ENCODE data around the gene ACSL5.

The ACSL5 gene, protein sequence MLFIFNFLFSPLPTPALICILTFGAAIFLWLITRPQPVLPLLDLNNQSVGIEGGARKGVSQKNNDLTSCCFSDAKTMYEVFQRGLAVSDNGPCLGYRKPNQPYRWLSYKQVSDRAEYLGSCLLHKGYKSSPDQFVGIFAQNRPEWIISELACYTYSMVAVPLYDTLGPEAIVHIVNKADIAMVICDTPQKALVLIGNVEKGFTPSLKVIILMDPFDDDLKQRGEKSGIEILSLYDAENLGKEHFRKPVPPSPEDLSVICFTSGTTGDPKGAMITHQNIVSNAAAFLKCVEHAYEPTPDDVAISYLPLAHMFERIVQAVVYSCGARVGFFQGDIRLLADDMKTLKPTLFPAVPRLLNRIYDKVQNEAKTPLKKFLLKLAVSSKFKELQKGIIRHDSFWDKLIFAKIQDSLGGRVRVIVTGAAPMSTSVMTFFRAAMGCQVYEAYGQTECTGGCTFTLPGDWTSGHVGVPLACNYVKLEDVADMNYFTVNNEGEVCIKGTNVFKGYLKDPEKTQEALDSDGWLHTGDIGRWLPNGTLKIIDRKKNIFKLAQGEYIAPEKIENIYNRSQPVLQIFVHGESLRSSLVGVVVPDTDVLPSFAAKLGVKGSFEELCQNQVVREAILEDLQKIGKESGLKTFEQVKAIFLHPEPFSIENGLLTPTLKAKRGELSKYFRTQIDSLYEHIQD

DNA sequence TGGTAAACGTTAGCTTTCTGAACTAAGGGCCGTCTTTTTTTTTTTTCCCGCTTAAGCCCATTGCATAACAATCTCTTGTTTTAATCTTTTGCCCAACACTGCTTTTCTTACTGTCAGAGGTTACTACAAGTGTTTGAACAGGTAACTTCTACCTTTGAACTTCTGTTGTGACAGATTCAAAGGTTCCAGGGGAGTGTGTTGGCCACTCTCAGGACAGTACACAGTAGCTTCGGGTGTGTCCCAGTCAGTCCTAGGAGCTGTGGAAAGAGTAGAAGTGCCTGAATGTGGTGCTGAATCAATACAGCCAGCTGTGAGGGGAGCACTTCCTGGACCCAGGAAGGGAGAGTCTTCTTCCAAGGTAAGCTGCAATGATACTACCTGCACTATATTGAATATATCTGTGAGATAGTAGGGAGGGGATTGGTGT lies at the start of gene ACSL5:
Gene ACSL5, plus strand, starts transcription at position 205 of the 427 bp plus-strand sequence. CDS start 20,831 bp downstream, outside the sequence.
- no peak for DNase-seq

DNA sequence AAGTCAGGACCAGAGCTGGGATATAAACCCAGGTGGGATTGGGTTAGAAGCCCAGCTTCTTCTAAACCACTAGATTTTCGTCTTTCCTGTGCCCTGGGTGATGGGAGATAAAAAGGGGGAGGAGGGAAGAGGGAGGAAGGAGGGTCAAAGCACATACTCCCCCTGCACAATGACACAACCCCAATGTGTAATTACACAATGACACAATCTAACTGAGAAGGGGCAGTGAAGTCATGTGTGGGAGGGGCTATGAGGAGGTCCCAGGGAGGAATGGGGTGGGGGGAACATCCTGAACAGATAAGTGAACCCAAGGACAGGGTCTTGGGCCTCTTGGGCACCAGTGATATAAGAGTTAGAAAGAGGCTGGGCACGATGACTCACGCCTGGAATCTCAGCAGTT lies 46.2 kb upstream of the ACSL5 start:
- no peak for DNase-seq

DNA sequence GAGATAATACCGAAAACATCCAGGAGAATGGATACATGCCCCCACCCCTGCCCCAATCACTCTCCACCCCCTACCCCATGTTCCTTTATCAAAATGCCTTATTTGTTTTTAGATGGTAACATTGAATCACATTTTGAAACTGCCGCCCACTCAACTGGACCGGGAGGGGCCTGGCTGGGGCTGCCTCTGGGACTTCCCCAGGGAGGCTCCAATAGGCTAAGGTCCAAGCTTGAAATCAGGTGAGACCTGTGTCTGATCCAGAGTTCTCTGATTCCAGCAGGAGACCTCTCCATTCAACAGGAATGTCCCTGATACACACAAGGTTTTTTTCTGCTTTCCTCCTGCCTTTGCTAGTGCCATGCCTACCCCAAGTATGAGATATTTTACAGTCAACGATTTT lies 43.8 kb upstream of the ACSL5 start:
- no peak for DNase-seq

DNA sequence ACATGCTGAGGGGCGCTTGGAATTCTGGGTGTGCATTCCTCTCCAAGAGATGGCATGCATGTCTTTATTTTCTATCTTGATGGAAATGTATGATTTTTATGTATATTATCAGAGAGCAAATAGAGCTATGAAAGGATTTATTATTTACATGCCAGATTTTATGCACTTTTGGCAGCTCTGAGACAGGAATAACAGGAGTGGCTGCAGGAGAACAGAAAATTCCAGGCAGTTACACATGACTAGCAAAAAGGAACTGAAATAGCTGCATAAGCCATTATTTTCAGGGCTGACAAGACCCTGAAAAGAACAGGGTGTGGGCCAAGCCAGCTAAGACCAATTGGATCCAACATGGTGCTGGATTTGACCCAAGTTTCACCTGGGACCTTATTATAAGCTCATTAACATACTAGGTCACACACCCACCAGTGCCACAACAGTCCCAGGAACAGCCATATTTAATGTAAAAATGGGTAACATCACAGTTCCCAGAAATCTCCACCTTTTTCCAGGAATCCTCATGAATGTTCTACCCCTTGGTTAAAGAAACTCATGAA lies 43.2 kb upstream of the ACSL5 start:
- DNase-seq: no peak

DNA sequence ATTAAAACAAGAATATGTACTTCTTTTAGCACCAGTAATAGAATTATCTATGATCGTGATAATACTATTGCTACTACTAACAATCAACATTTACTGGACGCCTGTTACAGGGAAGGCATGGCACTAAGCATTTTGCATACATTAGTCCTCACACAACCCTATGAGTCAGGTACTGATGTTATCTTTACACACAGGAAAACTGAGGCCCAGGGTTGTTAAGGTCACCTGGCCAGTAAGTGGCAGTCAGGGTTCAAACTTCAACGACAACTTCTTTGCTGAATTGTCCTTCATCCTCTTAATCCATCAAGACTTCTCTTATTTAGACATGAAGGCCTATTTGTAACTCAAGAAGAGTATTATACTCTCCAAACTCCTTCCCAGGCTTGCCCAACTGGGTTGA lies 41.9 kb upstream of the ACSL5 start:
- DNase-seq: no peak

DNA sequence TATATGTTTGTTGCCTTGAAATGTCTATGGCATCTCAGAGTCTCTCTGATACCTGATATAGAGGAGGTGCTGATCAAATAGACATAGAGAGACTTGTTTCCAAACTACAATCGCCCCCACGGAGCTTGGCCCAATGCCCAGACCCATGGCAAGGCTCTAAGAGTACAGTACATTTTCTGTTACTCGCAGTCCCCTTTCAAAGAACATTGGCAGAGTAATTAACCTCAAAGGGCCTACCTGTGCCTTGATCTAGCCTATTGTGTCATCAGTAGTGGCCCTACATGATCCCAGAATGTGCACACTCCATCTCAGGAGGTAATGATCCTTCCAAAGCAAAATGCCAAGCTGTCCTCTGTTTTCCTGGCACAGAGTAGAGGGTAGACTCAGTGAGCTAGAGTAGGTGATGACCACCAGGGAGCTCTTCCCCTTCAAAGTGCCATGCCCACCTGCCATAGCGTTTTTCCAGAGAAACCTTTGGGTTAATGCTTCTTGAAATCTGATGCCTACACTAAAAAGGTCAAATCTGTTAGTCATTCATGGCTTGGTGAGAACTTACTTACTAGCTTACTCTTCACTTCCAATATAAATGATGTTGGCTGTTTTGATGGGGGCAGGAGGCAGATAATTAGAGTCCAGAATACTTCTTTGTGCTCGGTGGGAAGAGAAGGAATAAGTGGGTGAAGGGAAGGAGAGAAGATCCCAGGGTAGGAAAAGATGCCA lies 41.2 kb upstream of the ACSL5 start:
- no peak for DNase-seq

DNA sequence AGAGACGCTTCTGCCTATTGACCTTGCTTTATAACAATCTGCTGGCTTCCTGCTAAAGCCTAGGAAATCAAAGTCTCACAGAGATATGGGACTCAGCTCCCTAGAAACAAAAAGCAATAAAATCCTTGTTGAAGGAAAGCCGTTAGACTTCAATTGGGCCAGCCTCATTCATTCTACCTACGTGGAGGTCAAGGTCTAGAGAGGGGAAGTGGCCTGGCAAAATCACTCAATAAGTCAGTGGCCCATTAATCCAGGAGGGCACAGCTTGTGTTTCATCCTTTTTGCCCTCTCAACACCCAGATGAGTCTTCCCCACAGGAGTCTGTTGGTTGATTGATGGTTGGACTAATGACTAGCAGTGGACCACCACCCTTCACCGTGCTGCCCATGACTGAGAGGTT lies 40.5 kb upstream of the ACSL5 start:
- no peak for DNase-seq

DNA sequence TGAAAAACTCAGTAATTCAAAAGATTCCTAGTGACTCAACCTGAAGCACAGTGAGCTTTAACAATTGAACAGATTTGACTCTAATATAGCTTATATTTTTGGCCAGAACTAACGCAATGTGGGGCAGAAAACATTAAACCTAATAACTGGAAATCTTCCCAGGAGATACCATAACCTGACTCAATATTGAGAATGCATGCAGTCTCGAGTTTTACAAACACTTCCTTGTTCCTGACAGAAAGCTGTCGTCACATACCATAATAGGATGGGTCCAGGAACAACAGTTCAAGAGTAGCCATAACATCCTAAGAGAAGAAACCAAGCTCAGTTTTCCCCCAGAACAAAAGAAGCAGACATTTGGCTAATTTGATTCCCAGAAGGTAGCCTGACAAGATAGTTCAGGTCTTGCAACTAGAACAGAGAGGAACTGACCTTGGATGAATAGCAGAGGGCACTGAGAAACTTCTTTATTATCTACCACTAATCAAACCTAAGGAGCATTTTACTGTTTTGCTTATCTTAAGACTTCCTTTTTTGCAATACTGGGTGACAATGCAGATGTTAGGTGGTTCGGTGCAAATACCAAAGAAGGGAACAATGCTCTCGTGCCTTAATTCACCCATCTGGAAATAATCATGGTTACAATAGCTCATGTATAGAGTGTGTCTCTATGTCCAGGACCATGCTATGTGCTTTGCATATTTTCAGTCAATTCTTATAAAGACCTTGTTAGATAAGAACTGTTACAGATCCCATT lies 38.6 kb upstream of the ACSL5 start:
- no peak for DNase-seq

DNA sequence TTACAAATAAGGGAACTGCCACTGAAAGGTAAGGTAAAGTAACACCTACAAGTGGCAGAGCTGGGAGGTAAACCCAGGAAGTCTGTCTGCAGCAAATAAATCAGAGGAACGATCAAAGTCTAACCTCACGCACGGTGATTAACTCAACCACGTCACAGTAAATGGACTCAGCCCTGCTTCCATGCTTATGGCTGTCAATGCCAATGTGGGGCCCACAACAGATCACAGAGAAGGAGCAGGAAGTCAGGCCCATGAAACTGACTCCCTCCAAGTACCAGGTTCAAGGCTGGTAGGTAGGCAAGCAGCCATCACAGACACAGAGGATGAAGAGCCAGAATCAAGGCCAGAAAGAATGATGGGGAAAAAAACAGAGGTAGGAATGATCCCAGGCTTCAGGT lies 38.0 kb upstream of the ACSL5 start:
- DNase-seq: no peak

DNA sequence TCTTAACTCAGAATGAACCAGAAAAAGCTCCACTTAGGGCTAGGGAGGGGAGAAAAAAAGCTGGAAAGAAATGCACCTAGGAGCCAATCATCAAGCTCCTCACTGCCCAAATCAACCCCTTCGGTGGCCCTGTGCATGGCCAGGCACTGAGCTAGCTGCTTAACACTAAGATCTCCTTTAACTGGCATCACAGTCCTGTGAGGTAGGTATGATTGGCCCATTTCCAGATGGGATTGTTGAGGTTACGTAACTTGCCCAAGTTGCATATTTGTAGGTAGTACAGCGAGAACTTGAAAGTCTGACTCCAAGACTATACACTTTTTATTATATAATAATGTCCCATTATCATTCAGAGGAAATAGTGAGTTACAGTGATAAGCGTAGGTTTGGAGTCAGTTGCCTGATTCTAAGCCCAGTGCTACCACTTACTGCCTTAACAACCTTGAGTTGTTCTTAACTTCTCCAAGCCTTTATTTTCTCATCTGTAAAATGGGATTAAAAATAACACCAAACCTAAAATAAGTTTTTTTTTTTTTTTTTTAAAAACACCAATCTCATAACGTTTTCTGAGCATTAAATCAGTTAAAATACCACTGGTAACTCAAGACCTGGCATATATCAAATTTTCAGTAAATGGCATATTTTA lies 37.2 kb upstream of the ACSL5 start:
- DNase-seq: no peak

DNA sequence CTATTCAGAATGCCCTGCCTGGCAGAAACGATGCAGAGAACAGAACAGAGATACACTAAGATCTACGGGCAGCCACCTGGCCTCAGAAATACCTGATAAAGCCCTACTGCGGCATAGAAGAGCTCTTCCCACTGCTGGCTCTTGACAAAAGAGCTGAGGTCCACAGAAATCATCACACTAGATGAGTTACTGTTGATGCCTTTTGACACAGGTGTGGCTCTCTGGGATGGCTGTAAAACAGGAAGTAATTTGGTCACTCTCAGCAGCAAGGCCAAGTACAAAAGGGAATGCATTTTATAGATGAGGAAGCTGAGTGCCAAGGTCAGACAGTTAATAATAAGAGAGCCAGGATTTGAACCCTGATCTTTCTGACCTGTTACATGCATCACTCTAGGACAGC lies 35.0 kb upstream of the ACSL5 start:
- no peak for DNase-seq

DNA sequence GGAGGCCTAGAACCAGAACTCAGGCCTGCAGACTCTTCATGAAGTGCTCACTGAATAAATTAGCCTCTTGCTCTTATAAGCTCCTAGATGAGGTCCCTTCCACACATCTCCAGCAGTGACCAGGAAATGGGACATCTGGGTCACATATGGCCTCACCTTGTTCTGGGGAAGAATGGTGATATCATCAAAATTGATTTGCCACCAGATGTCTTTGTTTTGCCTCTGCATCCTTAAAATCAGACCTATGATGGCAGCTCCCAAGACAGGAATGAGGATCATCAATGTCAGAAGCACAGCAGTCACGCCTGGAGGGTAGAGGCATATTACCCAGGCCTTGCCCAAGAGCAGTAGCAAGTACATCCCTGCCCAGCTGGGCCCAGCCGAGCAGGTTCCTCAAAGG lies 33.3 kb upstream of the ACSL5 start:
- DNase-seq: no peak

DNA sequence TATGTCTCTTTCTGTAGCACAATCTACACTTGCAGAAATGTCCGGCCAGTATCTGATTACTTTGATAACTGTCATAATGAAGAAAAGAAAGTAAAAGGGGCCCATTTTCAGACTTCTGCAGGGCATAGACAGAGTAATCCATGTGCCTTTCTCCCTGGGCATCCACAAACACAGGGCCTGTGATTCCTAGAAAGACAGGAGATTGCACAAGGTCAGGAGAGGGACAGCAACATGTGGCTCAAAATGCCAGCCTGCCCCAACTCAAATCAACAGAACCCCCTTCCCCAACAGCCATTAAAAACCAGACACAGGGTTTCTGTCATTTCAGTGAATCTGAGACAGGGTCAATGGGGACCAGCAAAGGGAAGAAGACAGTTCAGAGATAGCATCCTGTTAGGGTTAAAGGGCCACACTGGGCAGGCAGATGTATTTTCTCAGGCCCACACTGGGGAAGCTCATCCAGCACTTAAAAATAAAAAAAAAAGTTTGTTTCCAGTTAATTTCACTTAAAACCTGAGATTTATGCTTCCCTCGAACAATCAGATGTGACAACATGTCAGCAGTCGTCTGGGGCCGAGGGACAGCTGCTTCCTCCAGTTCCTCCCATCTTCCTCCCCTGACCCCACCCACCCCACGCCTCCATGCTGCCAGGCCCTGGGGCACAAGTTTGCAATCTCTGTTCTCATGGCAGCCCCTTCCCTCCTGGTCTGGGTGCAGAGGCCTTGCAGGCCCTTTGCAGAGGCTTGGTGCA lies 30.7 kb upstream of the ACSL5 start:
- no peak for DNase-seq

DNA sequence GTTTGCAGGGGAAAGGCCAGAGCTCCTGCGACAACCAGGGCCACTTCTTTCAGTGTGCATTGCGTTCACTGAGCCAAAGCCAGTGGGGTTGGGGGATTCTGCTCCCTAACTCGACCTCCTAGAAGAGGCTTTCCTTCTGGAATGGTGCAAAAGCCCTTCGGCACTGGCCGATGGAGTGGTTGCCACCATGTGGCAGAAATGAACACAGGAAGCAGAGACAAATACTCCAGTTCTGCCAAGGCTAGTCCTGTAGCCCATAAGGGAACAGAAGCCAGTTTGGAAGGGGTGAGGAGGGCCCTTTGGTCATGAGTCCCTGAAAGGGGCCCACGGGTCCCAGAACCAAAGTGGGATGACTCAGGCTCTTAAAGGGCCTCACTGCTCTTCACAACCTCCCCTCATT lies 29.7 kb upstream of the ACSL5 start:
- no peak for DNase-seq

DNA sequence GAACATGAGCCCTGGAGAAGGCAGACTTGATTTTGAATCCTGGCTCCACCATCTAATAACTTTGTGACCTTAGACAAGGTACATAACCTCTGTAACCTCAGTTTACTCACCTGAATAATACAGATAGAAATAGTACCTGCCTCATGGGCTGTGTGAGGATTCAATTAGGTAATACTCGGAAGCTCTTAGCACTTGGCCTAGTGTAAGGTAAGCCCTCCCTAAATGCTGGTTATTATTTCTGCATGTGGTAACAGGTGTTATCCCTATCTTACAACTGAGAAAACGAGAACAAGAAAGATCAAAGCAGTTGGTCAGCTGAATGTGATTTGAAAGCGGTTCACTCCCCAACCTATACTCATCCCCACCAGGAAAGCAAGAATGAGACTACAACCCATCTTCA lies 28.7 kb upstream of the ACSL5 start:
- DNase-seq: no peak

DNA sequence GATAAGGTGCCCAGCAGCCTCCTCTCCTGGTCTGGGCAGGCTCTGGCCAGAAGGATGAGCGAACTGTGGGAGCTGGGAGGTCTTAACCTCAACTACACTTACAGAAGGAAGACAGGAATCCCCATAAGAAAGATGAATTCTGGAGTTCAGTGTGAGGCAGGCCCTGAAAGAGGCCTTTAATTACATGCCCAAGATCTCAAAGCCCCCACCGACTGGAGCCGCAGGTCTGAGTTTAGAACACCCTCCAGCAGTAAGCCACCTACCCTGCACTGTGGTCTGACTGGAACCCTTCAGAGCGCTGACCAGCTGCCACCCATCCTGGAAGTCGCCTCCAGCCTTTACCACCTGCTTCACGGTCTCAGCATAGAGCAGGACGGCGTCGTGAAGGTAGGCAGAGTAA lies 28.2 kb upstream of the ACSL5 start:
- DNase-seq: no peak

DNA sequence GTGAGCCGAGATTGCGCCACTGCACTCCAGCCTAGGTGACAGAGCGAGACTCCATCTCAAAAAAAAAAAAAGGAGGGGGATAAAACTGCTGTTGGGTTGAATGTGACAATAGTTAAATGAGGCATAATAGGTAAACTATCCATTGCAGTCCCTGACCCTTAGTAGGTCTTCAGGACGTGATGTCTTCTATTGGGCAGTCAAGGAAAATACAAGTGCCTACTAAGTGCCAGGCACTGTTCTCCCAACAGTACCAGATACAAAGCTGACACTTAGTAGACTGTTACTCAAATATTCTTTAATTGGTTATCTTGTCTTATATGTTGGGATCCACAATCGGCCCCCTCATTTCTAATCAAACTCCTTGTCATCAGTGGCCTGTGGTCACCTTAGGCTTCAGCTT lies 27.1 kb upstream of the ACSL5 start:
- no peak for DNase-seq

DNA sequence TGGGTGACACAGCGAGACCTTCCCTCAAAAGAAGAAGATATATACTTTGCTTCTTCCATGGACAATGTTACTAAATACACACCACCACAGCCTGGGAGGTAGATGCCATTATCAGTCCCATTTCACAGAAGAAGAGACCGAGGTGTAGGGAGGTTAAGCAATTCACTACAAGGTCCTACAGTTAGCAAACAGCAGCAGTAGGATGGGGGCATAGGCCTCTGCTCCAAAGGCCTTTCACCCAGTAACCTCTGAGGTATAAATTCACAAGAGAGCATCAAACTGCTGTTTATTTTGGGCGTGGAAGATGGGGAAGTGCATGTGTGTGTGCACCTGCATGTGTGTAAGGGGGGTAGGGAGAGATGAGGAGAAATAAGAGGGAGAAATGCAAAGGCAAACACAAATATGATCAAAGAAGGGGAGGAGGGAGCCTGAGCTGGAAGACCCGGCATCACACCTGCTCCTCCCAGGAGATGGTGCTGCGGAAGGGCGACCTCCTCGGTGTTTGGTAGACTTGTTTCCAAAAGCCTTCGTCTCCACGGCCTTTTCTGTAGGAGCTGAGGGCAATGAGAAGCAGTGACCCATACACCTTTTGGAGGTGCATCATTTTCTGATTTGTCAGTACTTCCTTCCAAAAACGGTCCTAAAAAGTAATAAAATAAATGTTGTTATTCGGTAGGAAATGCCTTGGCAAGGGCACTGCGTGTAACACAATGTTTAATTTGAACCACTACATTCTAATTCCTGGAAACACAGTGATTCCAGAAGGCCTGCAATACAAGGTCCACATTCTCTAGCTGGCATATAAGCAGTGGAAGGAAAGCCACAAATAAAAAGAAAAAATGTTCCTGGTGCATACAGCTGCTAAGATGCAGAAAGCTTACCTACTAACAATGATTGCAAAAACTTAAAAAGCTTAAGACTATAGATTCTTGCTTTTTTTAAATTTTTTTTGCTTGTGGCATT lies 25.9 kb upstream of the ACSL5 start:
- DNase-seq: no peak

DNA sequence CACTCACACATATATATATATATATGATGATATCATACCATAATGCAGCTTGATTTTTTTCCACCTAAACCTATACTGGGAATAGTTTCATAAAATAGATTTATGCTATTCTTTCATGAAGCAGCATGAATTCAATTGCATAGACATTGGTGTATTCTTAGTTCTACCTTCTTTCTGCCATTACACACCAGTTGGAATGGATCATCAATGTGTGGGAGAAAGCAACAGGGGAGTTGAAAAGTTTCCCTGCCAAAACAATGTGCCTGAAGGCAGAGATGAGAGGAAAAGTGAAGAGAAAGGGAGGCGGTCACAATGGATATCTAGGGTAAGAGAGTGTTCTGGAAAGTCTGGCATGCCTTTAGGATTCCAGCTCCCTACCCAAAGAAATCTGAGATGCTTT lies 25.2 kb upstream of the ACSL5 start:
- DNase-seq: no peak

DNA sequence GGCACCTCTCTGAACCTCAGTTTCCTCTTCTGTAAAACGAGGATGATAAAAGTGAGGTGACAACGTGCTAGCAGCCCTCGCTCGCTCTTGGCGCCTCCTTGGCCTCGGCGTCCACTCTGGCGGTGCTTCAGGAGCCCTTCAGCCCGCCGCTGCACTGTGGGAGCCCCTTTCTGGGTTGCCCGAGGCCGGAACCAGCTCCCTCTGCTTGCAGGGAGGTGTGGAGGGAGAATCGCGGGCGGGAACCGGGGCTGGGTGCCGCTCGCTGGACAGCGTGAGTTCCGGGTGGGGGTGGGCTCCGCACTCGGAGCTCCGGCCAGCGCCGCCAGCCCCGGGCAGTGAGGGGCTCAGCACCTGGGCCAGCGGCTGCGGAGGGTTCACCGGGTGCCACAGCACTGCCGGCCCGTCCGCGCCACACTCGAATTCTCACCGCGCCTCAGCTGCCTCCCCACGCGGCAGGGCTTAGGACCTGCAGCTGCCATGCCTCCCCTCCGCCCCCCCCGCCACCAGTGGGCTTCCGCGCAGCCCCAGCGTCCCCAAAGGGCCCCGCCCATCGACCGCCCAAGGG lies 24.3 kb upstream of the ACSL5 start:
- no peak for DNase-seq

Measured in DMS79 (cell line).